NCI-H146 (cell line): ENCODE measurements around the gene TUFT1.
"Not testable (repeated sequence)": the region's sequence is repeated elsewhere in the genome, so short reads cannot be mapped to it uniquely, and the experiment has no call there.

Experiments used
- DNase-seq: peaks from one replicate; lab custom pipeline; 2025; lab: John Stamatoyannopoulos, UW

The TUFT1 gene

GRCh38 chr1:151581451-151581850, 41.3 kb downstream of the TUFT1 start:
- no peak for DNase-seq

- no peak for DNase-seq
Measured at GRCh38 chr1:151581921-151582320, 41.8 kb downstream of the TUFT1 start.

- DNase-seq = no peak
Measured at GRCh38 chr1:151583796-151584195, 43.7 kb downstream of the TUFT1 start.

GRCh38 chr1:151584278-151584677, 44.2 kb downstream of the TUFT1 start:
- DNase-seq = no peak

- no peak for DNase-seq
Measured at GRCh38 chr1:151584780-151585179, 44.7 kb downstream of the TUFT1 start.

GRCh38 chr1:151585622-151586021, 45.5 kb downstream of the TUFT1 start:
- DNase-seq = no peak

- no peak for DNase-seq
Measured at GRCh38 chr1:151590961-151591360, 50.9 kb downstream of the TUFT1 start.

- peak; percentile 36 for DNase-seq
Measured at GRCh38 chr1:151593730-151594129, 53.6 kb downstream of the TUFT1 start.

GRCh38 chr1:151594143-151594625, 54.1 kb downstream of the TUFT1 start:
- peak; percentile 85 for DNase-seq

- peak; percentile 15 for DNase-seq
Measured at GRCh38 chr1:151596166-151596953, 56.3 kb downstream of the TUFT1 start.

- not testable (repeated sequence) for DNase-seq
Measured at GRCh38 chr1:151602550-151602949, 62.4 kb downstream of the TUFT1 start.

GRCh38 chr1:151604291-151604690, 64.2 kb downstream of the TUFT1 start:
- no peak for DNase-seq

- DNase-seq = no peak
Measured at GRCh38 chr1:151606384-151606783, 66.3 kb downstream of the TUFT1 start.

- DNase-seq = no peak
Measured at GRCh38 chr1:151606857-151607256, 66.7 kb downstream of the TUFT1 start.

- DNase-seq = no peak
Measured at GRCh38 chr1:151610142-151610541, 70.0 kb downstream of the TUFT1 start.

GRCh38 chr1:151611288-151611790, 71.2 kb downstream of the TUFT1 start:
- DNase-seq = peak; percentile 22

- peak; percentile 97 for DNase-seq
Measured at GRCh38 chr1:151611832-151612500, 71.9 kb downstream of the TUFT1 start, which contains the start of gene SNX27. SNX27 (plus strand) TSS chr1:151612050; CDS start chr1:151612202, 152 bp downstream.

- peak; percentile 42 for DNase-seq
Measured at GRCh38 chr1:151612501-151613281, 72.6 kb downstream of the TUFT1 start.

GRCh38 chr1:151613282-151613780, 73.2 kb downstream of the TUFT1 start:
- no peak for DNase-seq

- no peak for DNase-seq
Measured at GRCh38 chr1:151615711-151616504, 75.8 kb downstream of the TUFT1 start.

GRCh38 chr1:151616505-151616849, 76.4 kb downstream of the TUFT1 start:
- DNase-seq = no peak
